GM12891 (cell line): ENCODE results near the gene OOSP3.

ENCODE experiments used
- DNase-seq: peaks from one replicate; pipeline ENCODE4 v3.0.0; 2011; ENCODE audit warnings: low spot score; ENCODE audit not compliant: insufficient read length
- FAIRE-seq: peaks from 2 replicates; lab custom pipeline; 2011; peaks lifted over from hg19 to GRCh38; lab: Jason Lieb, UNC
- PAX5 ChIP-seq: IDR thresholded peaks from 2 replicates; pipeline ENCODE4 v1.6.1; 2011; ENCODE audit warnings: low read length, moderate library complexity, mild to moderate bottlenecking; ENCODE audit not compliant: insufficient read depth, severe bottlenecking
- POLR2A ChIP-seq: IDR thresholded peaks from 2 replicates; pipeline ENCODE4 v1.6.1; 2011; ENCODE audit warnings: low read depth, low read length, control low read depth
- POLR2AphosphoS5 ChIP-seq: IDR thresholded peaks from 2 replicates; pipeline ENCODE4 v1.6.1; 2011; ENCODE audit warnings: low read depth, low read length, control low read depth
- POU2F2 ChIP-seq: IDR thresholded peaks from 2 replicates; pipeline ENCODE4 v1.6.1; 2011; ENCODE audit warnings: low read depth, mild to moderate bottlenecking, control low read depth, low read length, moderate library complexity
- SPI1 ChIP-seq: IDR thresholded peaks from 2 replicates; pipeline ENCODE4 v1.6.1; 2011; ENCODE audit warnings: low read depth, low read length, control low read depth
- TAF1 ChIP-seq: IDR thresholded peaks from 2 replicates; pipeline ENCODE4 v1.6.1; 2011; ENCODE audit warnings: low read depth, low read length, control low read depth

OOSP3 gene

GRCh38 chr11:59854871-59855270, 23.7 kb upstream of the OOSP3 start:
- no peak for TF ChIP-seq POLR2A
- TF ChIP-seq TAF1, result no peak
- no peak for TF ChIP-seq PAX5
- TF ChIP-seq SPI1, result no peak
- no peak for TF ChIP-seq POU2F2
- no peak for TF ChIP-seq POLR2AphosphoS5
- DNase-seq (no peak), FAIRE-seq (no peak)

- DNase-seq (no peak), FAIRE-seq (no peak)
- TF ChIP-seq POLR2A, result no peak
- no peak for TF ChIP-seq TAF1
- no peak for TF ChIP-seq SPI1
- no peak for TF ChIP-seq POU2F2
- no peak for TF ChIP-seq PAX5
- no peak for TF ChIP-seq POLR2AphosphoS5
Measured at GRCh38 chr11:59857439-59858434, 20.8 kb upstream of the OOSP3 start.

GRCh38 chr11:59859673-59860072, 18.9 kb upstream of the OOSP3 start:
- TF ChIP-seq TAF1 (no peak), SPI1 (peak; percentile 50)
- FAIRE-seq (no peak), DNase-seq (no peak)

GRCh38 chr11:59862252-59862651, 16.3 kb upstream of the OOSP3 start:
- TF ChIP-seq SPI1, result peak; percentile 67
- TF ChIP-seq POU2F2, result no peak
- DNase-seq (no peak), FAIRE-seq (no peak)

GRCh38 chr11:59865031-59865430, 13.6 kb upstream of the OOSP3 start:
- DNase-seq, result no peak
- FAIRE-seq, result no peak
- TF ChIP-seq POU2F2, result no peak
- no peak for TF ChIP-seq TAF1
- no peak for TF ChIP-seq POLR2A
- TF ChIP-seq PAX5, result no peak
- no peak for TF ChIP-seq POLR2AphosphoS5
- TF ChIP-seq SPI1, result no peak

GRCh38 chr11:59866397-59866796, 12.2 kb upstream of the OOSP3 start, which contains the start of gene TCN1:
Gene TCN1 (minus strand): TSS chr11:59866487. CDS start chr11:59866470, 17 bp downstream.
- TF ChIP-seq TAF1, result no peak
- TF ChIP-seq POLR2A, result no peak
- TF ChIP-seq POU2F2, result no peak
- no peak for TF ChIP-seq PAX5
- TF ChIP-seq SPI1, result no peak
- no peak for TF ChIP-seq POLR2AphosphoS5
- FAIRE-seq (no peak), DNase-seq (no peak)

GRCh38 chr11:59866836-59867235, 11.7 kb upstream of the OOSP3 start:
- TF ChIP-seq POLR2AphosphoS5 (no peak), SPI1 (no peak), TAF1 (no peak), POLR2A (no peak), POU2F2 (no peak), PAX5 (no peak)
- FAIRE-seq (no peak), DNase-seq (no peak)

- TF ChIP-seq SPI1 (no peak), POU2F2 (no peak), PAX5 (no peak), POLR2AphosphoS5 (no peak), POLR2A (no peak)
- FAIRE-seq (no peak), DNase-seq (no peak)
Measured at GRCh38 chr11:59867946-59868345, 10.6 kb upstream of the OOSP3 start.

- FAIRE-seq, result no peak
- DNase-seq, result no peak
- TF ChIP-seq POLR2A (no peak), PAX5 (no peak), TAF1 (no peak), POU2F2 (no peak), POLR2AphosphoS5 (no peak), SPI1 (no peak)
Measured at GRCh38 chr11:59872076-59872475, 6.5 kb upstream of the OOSP3 start.
